Measurements from ENCODE around the gene TCFL5. TPM values are rescaled to one million over a fixed set of nuclear protein-coding genes. Genes with fewer than 3 reads are reported as not detected.

TCFL5 gene
- total RNA-seq, 4 donors from 2014 or later = 12.1 to 13.9 (median 13.1) TPM

GRCh38 chr20:62804021-62804626, 57.5 kb downstream of the TCFL5 start:
- WGBS, 2 donors = 24 to 36% methylated on average over 10 to 23 of the region's 25 CpGs
- H3K4me3 ChIP-seq (ENCODE audit: low read depth, poor library complexity, severe bottlenecking) = no peak overlapping the region
- intact Hi-C loops (cut with DNase I; ENCODE audit: low total_unique reads) = loop anchor here (10.0 kb wide), 1 partner anchor 399 kb away; the partner anchor contains the start of gene CABLES2
- DNase-seq (ENCODE audit: low spot score in 2 of 2) = no peak
- no peak for TF ChIP-seq POLR2A (IDR thresholded peaks at IDR 0.05)
- TF ChIP-seq CTCF (IDR thresholded peaks at IDR 0.05) = no peak

- WGBS, 2 donors = 65 to 75% methylated on average over 18 to 19 of the region's 22 CpGs
- no peak overlapping the region for H3K4me3 ChIP-seq (ENCODE audit: low read depth, poor library complexity, severe bottlenecking)
- TF ChIP-seq CTCF (IDR thresholded peaks at IDR 0.05) (no peak), POLR2A (IDR thresholded peaks at IDR 0.05) (no peak)
- no peak for DNase-seq (ENCODE audit: low spot score in 2 of 2)
- intact Hi-C loops (cut with DNase I; ENCODE audit: low total_unique reads) = loop anchor here (10.0 kb wide), 1 partner anchor 397 kb away; the partner anchor contains the start of gene CABLES2
Measured at GRCh38 chr20:62802026-62802712, 59.5 kb downstream of the TCFL5 start.

- no peak for TF ChIP-seq POLR2A (IDR thresholded peaks at IDR 0.05)
- no peak for TF ChIP-seq CTCF (IDR thresholded peaks at IDR 0.05)
- intact Hi-C loops (cut with DNase I; ENCODE audit: low total_unique reads) = loop anchor here (10.0 kb wide), 1 partner anchor 397 kb away; the partner anchor contains the start of gene CABLES2
- DNase-seq (ENCODE audit: low spot score in 2 of 2) = no peak
- 80 to 88% methylated on average over 13 to 15 of the region's 15 CpGs for WGBS, 2 donors
- no peak overlapping the region for H3K4me3 ChIP-seq (ENCODE audit: low read depth, poor library complexity, severe bottlenecking)
Measured at GRCh38 chr20:62801284-62802010, 60.2 kb downstream of the TCFL5 start.

- DNase-seq (ENCODE audit: low spot score in 2 of 2) = no peak
- TF ChIP-seq POLR2A (IDR thresholded peaks at IDR 0.05) (no peak), CTCF (IDR thresholded peaks at IDR 0.05) (no peak)
- no peak overlapping the region for H3K4me3 ChIP-seq (ENCODE audit: low read depth, poor library complexity, severe bottlenecking)
- intact Hi-C loops (cut with DNase I; ENCODE audit: low total_unique reads) = loop anchor here (10.0 kb wide), 1 partner anchor 396 kb away; the partner anchor contains the start of gene CABLES2
- 89 to 92% methylated on average over 25 to 26 of the region's 26 CpGs for WGBS, 2 donors
Measured at GRCh38 chr20:62800314-62801259, 61.0 kb downstream of the TCFL5 start.

GRCh38 chr20:62799873-62800272, 61.7 kb downstream of the TCFL5 start:
- intact Hi-C loops (cut with DNase I; ENCODE audit: low total_unique reads) = loop anchor here (10.0 kb wide), 1 partner anchor 395 kb away; the partner anchor contains the start of gene CABLES2
- no peak for DNase-seq (ENCODE audit: low spot score in 2 of 2)
- WGBS, 2 donors = 89% methylated on average over 10 of the region's 10 CpGs
- TF ChIP-seq CTCF (IDR thresholded peaks at IDR 0.05) = no peak
- H3K4me3 ChIP-seq (ENCODE audit: low read depth, poor library complexity, severe bottlenecking) = no peak overlapping the region

Data from lower leg skin (tissue), 4 donors.